OCI-M2 (cell line): Measurements from ENCODE around the gene CCDC144A.
"Not testable (repeated sequence)": the region's sequence is repeated elsewhere in the genome, so short reads cannot be mapped to it uniquely, and the experiment has no call there.

Experiments
- DNase-seq: peaks from one replicate; lab custom pipeline; 2025; ENCODE audit not compliant: unreplicated experiment; lab: John Stamatoyannopoulos, UW

The CCDC144A gene, protein sequence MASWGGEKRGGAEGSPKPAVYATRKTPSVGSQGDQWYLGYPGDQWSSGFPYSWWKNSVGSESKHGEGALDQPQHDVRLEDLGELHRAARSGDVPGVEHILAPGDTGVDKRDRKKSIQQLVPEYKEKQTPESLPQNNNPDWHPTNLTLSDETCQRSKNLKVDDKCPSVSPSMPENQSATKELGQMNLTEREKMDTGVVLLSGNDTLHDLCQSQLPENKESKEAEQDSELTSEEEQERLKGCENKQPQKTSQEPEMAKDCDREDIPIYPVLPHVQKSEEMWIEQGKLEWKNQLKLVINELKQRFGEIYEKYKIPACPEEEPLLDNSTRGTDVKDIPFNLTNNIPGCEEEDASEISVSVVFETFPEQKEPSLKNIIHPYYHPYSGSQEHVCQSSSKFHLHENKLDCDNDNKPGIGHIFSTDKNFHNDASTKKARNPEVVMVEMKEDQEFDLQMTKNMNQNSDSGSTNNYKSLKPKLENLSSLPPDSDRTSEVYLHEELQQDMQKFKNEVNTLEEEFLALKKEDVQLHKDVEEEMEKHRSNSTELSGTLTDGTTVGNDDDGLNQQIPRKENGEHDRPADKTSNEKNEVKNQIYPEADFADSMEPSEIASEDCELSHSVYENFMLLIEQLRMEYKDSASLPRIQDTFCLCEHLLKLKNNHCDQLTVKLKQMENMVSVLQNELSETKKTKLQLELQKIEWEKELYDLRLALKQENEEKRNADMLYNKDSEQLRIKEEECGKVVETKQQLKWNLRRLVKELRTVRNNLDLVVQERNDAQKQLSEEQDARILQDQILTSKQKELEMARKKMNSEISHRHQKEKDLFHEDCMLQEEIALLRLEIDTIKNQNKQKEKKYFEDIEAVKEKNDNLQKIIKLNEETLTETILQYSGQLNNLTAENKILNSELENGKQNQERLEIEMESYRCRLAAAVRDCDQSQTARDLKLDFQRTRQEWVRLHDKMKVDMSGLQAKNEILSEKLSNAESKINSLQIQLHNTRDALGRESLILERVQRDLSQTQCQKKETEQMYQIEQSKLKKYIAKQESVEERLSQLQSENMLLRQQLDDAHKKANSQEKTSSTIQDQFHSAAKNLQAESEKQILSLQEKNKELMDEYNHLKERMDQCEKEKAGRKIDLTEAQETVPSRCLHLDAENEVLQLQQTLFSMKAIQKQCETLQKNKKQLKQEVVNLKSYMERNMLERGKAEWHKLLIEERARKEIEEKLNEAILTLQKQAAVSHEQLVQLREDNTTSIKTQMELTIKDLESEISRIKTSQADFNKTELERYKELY (N-terminal part only)

DNA sequence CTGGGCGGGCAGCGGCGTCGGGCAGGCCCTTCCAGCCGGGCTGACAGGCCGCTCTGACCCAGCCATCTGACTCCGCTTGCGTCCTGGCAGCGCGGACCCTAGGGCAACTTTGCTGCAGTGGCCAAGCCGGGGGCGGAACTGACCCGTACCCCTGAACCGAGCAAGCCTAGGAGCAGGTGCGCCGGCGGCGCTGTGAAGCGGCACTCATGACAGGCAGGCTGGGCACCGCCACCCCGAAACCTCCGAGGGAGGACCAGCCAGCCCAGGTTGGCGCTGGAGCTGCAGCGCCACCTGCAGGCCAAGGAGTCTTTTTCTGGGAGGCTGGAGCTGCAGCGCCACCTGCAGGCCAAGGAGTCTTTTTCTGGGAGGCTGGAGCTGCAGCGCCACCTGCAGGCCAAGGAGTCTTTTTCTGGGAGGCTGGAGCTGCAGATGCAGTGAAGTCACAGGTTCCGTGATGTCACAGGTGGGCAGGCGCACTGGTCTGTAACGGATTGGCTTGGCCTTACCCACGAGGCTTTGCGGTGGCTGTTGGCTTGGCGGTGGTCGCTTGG is at the start of gene CCDC144A:
Gene CCDC144A, plus strand, starts transcription at position 511 of the 551 bp plus-strand sequence. CDS start 160 bp downstream, outside the sequence.
- not testable (repeated sequence) for DNase-seq

GRCh38 chr17:16649585-16649984 is 40.5 kb upstream of the CCDC144A start:
- DNase-seq, result no peak

GRCh38 chr17:16652252-16652651 is 37.8 kb upstream of the CCDC144A start:
- no peak for DNase-seq

DNA sequence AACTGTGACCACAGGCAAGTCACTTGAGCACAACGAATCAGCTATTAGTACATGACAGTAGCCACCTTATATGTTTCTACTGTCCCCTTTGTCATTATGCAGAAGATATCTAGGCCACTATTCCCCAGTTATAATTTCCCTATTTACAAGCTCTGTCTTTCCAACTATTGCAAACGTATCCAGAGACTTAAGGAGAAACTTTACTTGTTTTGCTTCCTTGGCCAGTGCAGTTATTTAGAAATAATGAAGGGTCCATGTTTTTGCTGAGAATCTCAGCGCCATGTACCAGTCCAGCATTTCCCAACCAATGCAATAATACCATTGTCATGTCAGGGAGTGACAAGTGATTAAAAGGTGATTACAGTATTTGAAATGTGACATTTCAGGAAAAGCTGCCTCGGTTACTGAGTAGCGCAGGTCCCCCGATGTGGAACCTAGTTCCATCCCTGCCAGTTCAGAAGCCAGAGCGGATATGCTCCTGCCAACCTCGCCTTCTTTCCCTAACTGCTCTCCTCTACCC is 37.1 kb upstream of the CCDC144A start:
- DNase-seq, result no peak

DNA sequence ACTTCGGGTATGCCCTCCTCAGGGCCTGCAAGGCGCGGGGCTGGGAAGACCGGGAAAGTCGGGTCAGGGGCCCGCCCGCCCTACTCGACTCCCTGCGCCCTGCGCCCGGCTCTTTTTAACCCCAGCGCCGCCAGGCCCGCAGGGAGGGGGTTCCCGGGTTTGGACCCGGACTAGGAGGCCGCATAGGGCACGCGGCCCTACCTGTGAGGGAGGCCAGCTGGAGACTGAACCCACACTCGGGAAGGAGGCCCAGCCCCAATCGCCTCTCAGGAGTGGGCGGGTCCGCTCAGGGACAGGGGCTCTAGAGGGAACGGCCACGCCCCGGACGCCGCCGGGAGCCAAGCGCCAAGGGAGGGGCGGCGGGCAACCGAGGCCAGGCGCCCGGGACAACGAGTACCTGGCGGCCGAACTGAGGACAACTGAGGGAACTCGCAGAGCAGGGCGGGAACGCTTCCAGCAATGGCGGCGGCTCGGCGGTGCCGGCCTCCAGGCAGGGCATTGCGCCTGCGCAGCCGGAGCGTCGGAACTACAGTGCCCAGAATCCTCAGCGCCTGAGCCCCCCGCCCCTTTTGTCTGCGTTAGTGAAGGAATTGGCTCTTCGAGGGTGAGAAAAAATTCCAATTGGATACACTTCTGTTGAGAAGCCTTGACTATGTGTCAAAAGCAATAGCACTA is 36.5 kb upstream of the CCDC144A start, which contains the start of gene ZNF624:
Gene ZNF624, minus strand, starts transcription at position 484 of the 675 bp plus-strand sequence.
- DNase-seq, result peak; percentile 78

- no peak for DNase-seq
Measured at GRCh38 chr17:16661217-16661616, 28.8 kb upstream of the CCDC144A start.

GRCh38 chr17:16662936-16663335 is 27.1 kb upstream of the CCDC144A start:
- DNase-seq, result no peak

DNA sequence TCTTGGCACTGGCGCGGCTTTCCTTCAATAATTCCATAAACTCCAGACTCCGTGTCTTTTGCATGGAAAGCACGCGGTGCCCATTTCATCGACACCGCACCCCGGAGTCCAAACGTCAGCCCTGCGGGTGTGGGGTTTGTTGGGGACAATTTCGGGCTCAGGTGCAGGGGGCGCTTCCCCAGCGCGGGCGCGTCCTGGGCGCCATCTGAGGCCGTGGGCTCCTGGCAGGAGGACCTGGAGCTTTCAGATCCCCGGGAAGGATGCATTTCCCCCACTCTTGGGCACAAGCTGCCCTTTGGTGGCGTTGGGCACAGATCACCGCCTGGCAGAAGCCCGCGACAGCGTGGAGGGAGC is 23.5 kb upstream of the CCDC144A start:
- not testable (repeated sequence) for DNase-seq

GRCh38 chr17:16666907-16667636 is 23.0 kb upstream of the CCDC144A start:
- not testable (repeated sequence) for DNase-seq

GRCh38 chr17:16676676-16677268 is 13.3 kb upstream of the CCDC144A start:
- DNase-seq, result no peak

DNA sequence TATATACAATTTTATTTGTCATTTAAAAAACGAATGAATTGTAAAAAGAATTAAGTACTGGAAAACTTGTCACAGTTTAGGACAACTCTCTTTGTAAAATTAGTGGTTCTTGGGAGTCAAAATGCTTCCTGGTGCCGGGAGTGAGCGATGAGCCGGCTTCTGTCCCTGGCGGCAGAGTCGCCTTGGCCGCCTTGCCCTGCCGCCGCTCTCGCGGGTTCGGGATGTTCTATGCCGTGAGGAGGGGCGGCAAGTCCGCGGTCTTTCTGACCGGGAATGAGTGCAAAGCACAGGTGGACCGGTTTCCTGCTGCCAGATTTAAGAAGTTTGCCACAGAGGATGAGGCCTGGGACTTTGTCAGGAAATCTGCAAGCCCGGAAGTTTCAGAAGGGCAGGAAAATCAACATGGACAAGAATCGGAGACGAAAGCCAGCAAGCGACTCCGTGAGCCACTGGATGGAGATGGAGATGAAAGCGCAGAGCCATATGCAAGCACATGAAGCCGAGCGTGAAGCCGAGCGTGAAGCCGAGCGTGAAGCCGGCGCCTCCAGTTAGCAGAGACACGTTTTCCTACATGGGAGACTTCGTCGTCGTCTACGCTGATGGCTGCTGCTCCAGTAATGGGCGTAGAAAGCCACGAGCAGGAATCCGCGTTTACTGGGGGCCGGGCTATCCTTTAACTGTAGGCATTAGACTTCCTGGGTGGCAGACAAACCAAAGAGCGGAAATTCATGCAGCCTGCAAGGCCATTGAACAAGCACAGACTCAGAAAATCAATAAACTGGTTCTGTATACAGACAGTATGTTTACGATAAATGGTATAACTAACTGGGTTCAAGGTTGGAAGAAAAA is 6.5 kb upstream of the CCDC144A start:
- DNase-seq, result not testable (repeated sequence)

GRCh38 chr17:16686019-16686418 is 4.0 kb upstream of the CCDC144A start:
- DNase-seq, result not testable (repeated sequence)

DNA sequence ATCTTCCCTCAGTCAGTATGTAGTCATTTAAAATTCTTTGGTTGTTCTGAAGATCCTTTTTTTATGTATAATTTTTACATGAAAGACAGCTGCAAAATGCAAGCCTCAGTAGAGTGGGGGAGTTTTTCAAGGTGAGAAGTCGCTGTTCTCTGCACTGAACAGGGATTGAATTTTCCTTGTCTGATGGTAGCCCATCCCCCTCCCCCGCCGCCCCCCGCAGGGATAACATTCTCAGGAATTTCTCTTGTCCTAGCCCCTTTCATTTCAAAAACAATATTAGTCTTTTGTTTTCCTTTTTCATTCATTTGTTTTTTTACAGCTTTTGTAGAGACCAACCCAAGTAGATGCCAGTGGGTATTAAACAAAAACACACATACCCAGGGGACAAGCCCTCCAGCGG is 2.9 kb upstream of the CCDC144A start:
- DNase-seq, result not testable (repeated sequence)

- DNase-seq, result not testable (repeated sequence)
Measured at GRCh38 chr17:16690447-16690846, 406 bp downstream of the CCDC144A start.

- not testable (repeated sequence) for DNase-seq
Measured at GRCh38 chr17:16697603-16698002, 7.6 kb downstream of the CCDC144A start.

DNA sequence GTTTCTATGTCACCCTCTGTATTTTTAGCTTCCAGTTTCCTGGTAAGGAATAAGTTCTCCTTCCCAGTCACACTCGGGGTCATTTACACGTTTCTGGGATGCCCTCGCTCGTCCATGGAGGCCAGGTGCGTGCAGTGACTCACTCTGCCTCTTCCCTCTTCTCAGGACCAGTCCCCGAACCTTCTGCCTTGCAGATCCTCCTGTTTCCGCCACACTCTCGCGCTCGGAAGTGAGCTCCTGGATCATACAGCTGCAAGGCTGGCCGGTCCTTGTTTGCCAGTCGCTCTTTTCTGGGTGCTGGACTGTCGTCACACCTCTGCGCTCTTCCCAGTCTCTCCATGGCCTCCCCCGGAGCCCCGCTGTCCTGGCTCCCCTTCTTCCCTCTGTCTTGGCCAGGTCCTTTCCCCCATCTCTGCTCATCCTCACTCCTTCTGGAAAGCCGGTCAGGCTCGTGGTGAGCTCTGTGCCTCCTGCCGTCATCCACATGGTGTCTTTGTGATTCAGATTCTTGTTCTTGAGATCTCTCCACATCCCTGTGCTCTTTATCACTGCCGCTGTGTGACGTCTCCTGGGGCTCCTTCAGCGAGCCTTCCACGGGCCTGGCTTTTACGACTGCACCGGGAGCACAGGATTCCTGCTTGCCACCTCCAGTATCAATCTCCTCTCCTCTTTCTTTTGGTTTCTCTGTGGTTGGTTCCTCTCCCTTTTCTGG is 55.6 kb downstream of the CCDC144A start:
- not testable (repeated sequence) for DNase-seq

DNA sequence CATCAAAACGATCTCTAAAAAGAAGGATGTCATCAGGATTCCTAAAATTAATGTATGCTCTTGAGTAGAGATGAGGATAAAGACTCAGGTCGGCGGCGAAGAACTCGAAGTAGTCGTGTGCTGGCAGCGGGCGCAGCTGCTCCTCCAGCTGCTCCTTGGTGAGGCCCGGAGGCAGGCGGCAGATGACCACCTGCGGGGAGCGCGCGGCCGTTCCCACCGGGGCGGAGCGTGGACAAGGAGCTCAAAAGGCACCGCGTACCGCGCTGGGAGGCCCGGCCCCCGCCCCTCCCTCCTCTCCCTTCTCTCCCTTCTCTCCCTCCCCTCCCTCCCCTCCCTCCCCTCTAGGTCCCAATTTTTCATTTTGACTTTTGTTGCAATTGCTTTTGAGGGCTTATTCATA is 56.5 kb downstream of the CCDC144A start:
- DNase-seq, result not testable (repeated sequence)
